DND-41 (cell line): Measurements from ENCODE around the gene CT45A3.
"Not testable (repeated sequence)": the region's sequence is repeated elsewhere in the genome, so short reads cannot be mapped to it uniquely, and the experiment has no call there.

Experiments used
- ATAC-seq: fragments of 200-7000 bp; cut with Tn5 transposase; 3 replicates; pipeline ENCODE4 v1.9.1; 2021; ENCODE audit warnings: low read depth; ENCODE audit not compliant: insufficient read depth
- DNase-seq: peaks from one replicate; pipeline ENCODE4 v3.0.0-alpha.2; 2020
- H2AFZ ChIP-seq: 2 replicates; pipeline ENCODE4 v1.6.0; 2012; ENCODE audit warnings: low read depth, low read length
- H3K27ac ChIP-seq: 2 replicates; pipeline ENCODE4 v1.5.1; 2012; ENCODE audit warnings: low read length, inconsistent platforms
- H3K27me3 ChIP-seq: fragments of 200-600 bp; sonication (generic); 2 replicates; pipeline ENCODE4 v1.6.0; 2012; ENCODE audit warnings: low read length, mild to moderate bottlenecking, inconsistent platforms; ENCODE audit not compliant: insufficient read depth, poor library complexity
- H3K36me3 ChIP-seq: 2 replicates; pipeline ENCODE4 v1.5.1; 2012; ENCODE audit warnings: low read length, inconsistent platforms; ENCODE audit not compliant: insufficient read depth
- H3K4me1 ChIP-seq: 2 replicates; pipeline ENCODE4 v1.5.1; 2012; ENCODE audit warnings: mild to moderate bottlenecking, low read length; ENCODE audit not compliant: insufficient read depth
- H3K4me2 ChIP-seq: 2 replicates; pipeline ENCODE4 v1.6.0; 2012; ENCODE audit warnings: mild to moderate bottlenecking, moderate library complexity, low read length, inconsistent platforms; ENCODE audit not compliant: insufficient read depth
- H3K4me3 ChIP-seq, 2 experiments: fragments of 200-600 bp in 1 of 2; shearing (Covaris generic) in 1 of 2; 2 replicates each; pipeline ENCODE4 v1.5.1; 2012 to 2016; ENCODE audit warnings: inconsistent platforms in 2 of 2, low read length in 2 of 2, mild to moderate bottlenecking in 2 of 2, low read depth in 1 of 2, moderate library complexity in 1 of 2
- H3K79me2 ChIP-seq: 2 replicates; pipeline ENCODE4 v1.6.0; 2012; ENCODE audit warnings: low read length, inconsistent platforms; ENCODE audit not compliant: insufficient read depth
- H3K9ac ChIP-seq: 2 replicates; pipeline ENCODE4 v1.6.0; 2012; ENCODE audit warnings: low read depth, mild to moderate bottlenecking, inconsistent platforms, low read length, moderate library complexity
- H3K9me3 ChIP-seq: 2 replicates; pipeline ENCODE4 v1.5.1; 2012; ENCODE audit warnings: low read length, moderate library complexity, mild to moderate bottlenecking, inconsistent platforms; ENCODE audit not compliant: insufficient read depth, severe bottlenecking
- H4K20me1 ChIP-seq: 2 replicates; pipeline ENCODE4 v1.6.0; 2012; ENCODE audit warnings: low read length; ENCODE audit not compliant: insufficient read depth
- TF ChIP-seq, protein P1 (sequence below): IDR thresholded peaks from 2 replicates; pipeline ENCODE4 v1.5.1; 2012; ENCODE audit warnings: borderline replicate concordance, low read length, moderate library complexity, mild to moderate bottlenecking; ENCODE audit not compliant: poor library complexity, severe bottlenecking; ENCODE audit errors: extremely low read depth

Gene CT45A3

GRCh38 chrX:135713183-135713689, 54.8 kb downstream of the CT45A3 start, which contains the start of gene CT45A1:
Gene CT45A1, plus strand, starts transcription at chrX:135713639. Its CDS starts 5,302 bp downstream, at chrX:135718941.
- TF ChIP-seq, protein P1, sequence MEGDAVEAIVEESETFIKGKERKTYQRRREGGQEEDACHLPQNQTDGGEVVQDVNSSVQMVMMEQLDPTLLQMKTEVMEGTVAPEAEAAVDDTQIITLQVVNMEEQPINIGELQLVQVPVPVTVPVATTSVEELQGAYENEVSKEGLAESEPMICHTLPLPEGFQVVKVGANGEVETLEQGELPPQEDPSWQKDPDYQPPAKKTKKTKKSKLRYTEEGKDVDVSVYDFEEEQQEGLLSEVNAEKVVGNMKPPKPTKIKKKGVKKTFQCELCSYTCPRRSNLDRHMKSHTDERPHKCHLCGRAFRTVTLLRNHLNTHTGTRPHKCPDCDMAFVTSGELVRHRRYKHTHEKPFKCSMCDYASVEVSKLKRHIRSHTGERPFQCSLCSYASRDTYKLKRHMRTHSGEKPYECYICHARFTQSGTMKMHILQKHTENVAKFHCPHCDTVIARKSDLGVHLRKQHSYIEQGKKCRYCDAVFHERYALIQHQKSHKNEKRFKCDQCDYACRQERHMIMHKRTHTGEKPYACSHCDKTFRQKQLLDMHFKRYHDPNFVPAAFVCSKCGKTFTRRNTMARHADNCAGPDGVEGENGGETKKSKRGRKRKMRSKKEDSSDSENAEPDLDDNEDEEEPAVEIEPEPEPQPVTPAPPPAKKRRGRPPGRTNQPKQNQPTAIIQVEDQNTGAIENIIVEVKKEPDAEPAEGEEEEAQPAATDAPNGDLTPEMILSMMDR, result peak; percentile 54
- not testable (repeated sequence) for H4K20me1 ChIP-seq, H3K9me3 ChIP-seq, H3K27ac ChIP-seq, ATAC-seq, H3K36me3 ChIP-seq, H3K27me3 ChIP-seq, H3K4me3 ChIP-seq, H3K4me1 ChIP-seq, H3K9ac ChIP-seq, H3K4me2 ChIP-seq, H2AFZ ChIP-seq, H3K79me2 ChIP-seq
- DNase-seq, result peak; percentile 17
